Activated CD8-positive, alpha-beta T cell treated with anti-CD3 and anti-CD28 coated beads for 36 hours (primary cell): ENCODE data around the gene INS. TPM values are rescaled to one million over a fixed set of nuclear protein-coding genes. Genes with fewer than 3 reads are reported as not detected.

ENCODE experiments used
- ATAC-seq: fragments of 200-7000 bp; cut with Tn5 transposase; one replicate; pipeline ENCODE4 v1.10.0; 2021; ENCODE audit warnings: mild to moderate bottlenecking, moderate library complexity
- CTCF ChIA-PET: fragments of 350-600 bp; sonication (Branson Sonifier 250); formaldehyde crosslinking; loops from one replicate; lab custom pipeline; 2021; ENCODE audit warnings: antibody characterized with exemption; lab: Charles Lee
- POLR2A ChIA-PET: fragments of 350-600 bp; sonication (Branson Sonifier 250); formaldehyde crosslinking; loops from one replicate; lab custom pipeline; 2021; ENCODE audit warnings: antibody characterized with exemption; lab: Charles Lee
- DNase-seq: peaks from one replicate; pipeline ENCODE4 v3.0.0-alpha.2; 2020
- H3K27ac Mint-ChIP-seq: one replicate; pipeline ENCODE4 v1.8.0; 2021; ENCODE audit warnings: mild to moderate bottlenecking, mixed read lengths
- H3K27me3 Mint-ChIP-seq: one replicate; pipeline ENCODE4 v1.8.0; 2021; ENCODE audit warnings: mixed read lengths
- H3K36me3 Mint-ChIP-seq: one replicate; pipeline ENCODE4 v1.8.0; 2021; ENCODE audit warnings: low read depth, mixed read lengths
- H3K4me1 Mint-ChIP-seq: one replicate; pipeline ENCODE4 v1.8.0; 2021; ENCODE audit warnings: low read depth, mixed read lengths
- H3K4me3 Mint-ChIP-seq: one replicate; pipeline ENCODE4 v1.8.0; 2021; ENCODE audit warnings: mild to moderate bottlenecking, moderate library complexity, mixed read lengths
- H3K9me3 Mint-ChIP-seq: one replicate; pipeline ENCODE4 v1.8.0; 2021; ENCODE audit warnings: mixed read lengths
- CTCF ChIP-seq: fragments of 200-600 bp; IDR thresholded peaks from one replicate; pipeline ENCODE4 v1.8.0; 2022; ENCODE audit warnings: antibody characterized with exemption, mild to moderate bottlenecking
- intact Hi-C: fragments of 100-400 bp; cut with micrococcal nuclease; formaldehyde crosslinking; loops from one replicate; pipeline ENCODE4 v1.10.0; 2022
- total RNA-seq, 2 experiments: library from RNA; stranded (reverse); gene quantifications; one replicate each; pipeline ENCODE4 v1.2.3, GENCODE V29; 2021

Gene INS
- total RNA-seq, 2 experiments from 2014 or later: not detected

DNA sequence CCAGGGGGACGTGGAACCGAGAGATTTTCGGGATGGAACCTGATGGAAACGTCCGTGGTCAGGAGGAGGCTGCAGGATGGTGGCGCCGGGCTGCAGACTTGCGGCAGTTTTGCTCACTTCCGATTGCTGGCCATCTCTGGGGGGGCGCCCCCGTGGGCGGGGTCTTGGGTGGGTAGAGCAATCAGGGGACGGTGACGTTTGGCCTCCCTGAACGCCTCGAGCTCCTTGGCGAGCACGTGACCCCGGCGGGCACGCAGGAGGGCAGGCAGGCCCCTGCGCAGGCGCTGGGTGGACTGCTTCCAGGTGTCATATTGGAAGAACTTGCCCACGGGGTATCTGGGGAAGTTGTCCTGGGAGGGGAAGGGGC is 28.2 kb downstream of the INS start:
- POLR2A ChIA-PET: no interaction called here
- Mint-ChIP-seq H3K9me3 (no peaks in the 10 kb centered on the region), H3K36me3 (no peaks in the 10 kb centered on the region), H3K27me3 (peaks cover 50% of the 10 kb centered on the region), H3K4me1 (peaks cover 7% of the 10 kb centered on the region), H3K4me3 (no peak overlapping the region), H3K27ac (no peak overlapping the region)
- DNase-seq (no peak), ATAC-seq (no peak)
- intact Hi-C loops: no loop called here
- CTCF ChIA-PET: interaction anchor here (1.1 kb wide), 1 partner anchor 480 kb away, joined by 3 read pairs; no protein-coding TSS in a partner anchor
- no peak for TF ChIP-seq CTCF

DNA sequence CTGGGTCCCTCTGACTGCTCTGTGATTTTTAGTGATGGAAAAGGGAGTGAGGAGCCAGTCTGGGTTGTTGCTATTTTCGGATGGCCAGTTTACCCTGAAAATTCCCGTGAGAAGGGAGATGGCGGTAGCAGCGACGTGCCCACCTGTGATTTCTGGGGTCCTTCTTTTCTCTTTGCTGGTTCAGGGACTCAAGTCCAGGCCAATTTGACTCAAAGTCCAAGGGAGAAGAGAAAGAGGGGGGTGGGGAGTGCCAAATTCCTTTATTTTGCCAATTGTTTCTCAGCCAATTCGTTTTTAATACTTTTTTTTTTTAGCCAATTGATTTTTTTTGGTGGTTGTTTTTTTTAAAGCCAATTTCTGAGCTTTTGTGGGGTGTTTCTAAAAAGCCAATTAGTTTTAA is 28.8 kb downstream of the INS start:
- H3K27me3 Mint-ChIP-seq: peaks cover 47% of the 10 kb centered on the region
- ChIA-PET POLR2A (no interaction called here), CTCF (no interaction called here)
- peaks cover 2% of the 10 kb centered on the region for H3K4me1 Mint-ChIP-seq
- intact Hi-C loops: no loop called here
- no peak for TF ChIP-seq CTCF
- no peak overlapping the region for H3K4me3 Mint-ChIP-seq
- H3K27ac Mint-ChIP-seq: no peak overlapping the region
- DNase-seq (no peak), ATAC-seq (no peak)
- no peaks in the 10 kb centered on the region for H3K36me3 Mint-ChIP-seq
- H3K9me3 Mint-ChIP-seq: no peaks in the 10 kb centered on the region

- ATAC-seq (no peak), DNase-seq (no peak)
- POLR2A ChIA-PET: no interaction called here
- no peaks in the 10 kb centered on the region for H3K4me1 Mint-ChIP-seq
- H3K27me3 Mint-ChIP-seq: peaks cover 44% of the 10 kb centered on the region
- CTCF ChIA-PET: no interaction called here
- intact Hi-C loops: no loop called here
- H3K27ac Mint-ChIP-seq: no peak overlapping the region
- TF ChIP-seq CTCF: no peak
- H3K36me3 Mint-ChIP-seq: no peaks in the 10 kb centered on the region
- H3K4me3 Mint-ChIP-seq: no peak overlapping the region
- no peaks in the 10 kb centered on the region for H3K9me3 Mint-ChIP-seq
Measured at GRCh38 chr11:2131371-2132236, 29.4 kb downstream of the INS start.

DNA sequence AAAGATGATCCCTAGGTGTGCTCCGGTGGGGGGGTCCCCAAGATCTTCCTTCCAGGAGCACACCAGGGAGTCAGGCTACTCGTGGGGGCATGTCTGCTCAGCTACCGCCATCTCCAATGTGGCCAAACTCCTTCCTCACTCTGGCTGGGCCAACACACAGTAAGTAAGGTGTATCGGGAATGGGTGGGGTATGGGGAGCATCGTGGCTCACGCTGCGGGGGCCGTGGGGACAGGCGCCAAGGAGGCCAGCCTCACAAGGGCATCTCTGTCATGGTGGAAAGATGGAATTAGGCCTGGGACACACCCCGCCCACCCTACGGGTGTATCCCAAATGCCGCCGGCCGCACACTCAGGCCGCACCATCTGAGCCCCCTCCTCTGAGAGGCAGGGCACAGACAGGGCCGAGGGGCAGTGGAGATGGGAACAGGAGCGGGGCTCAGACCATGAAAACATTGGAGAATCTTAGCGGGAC is 30.1 kb downstream of the INS start:
- Mint-ChIP-seq H3K27ac (no peak overlapping the region), H3K36me3 (no peaks in the 10 kb centered on the region), H3K27me3 (peaks cover 37% of the 10 kb centered on the region), H3K4me1 (no peaks in the 10 kb centered on the region), H3K4me3 (no peak overlapping the region), H3K9me3 (no peaks in the 10 kb centered on the region)
- ChIA-PET CTCF (no interaction called here), POLR2A (no interaction called here)
- intact Hi-C loops: no loop called here
- DNase-seq: no peak
- no peak for ATAC-seq
- TF ChIP-seq CTCF: no peak

DNA sequence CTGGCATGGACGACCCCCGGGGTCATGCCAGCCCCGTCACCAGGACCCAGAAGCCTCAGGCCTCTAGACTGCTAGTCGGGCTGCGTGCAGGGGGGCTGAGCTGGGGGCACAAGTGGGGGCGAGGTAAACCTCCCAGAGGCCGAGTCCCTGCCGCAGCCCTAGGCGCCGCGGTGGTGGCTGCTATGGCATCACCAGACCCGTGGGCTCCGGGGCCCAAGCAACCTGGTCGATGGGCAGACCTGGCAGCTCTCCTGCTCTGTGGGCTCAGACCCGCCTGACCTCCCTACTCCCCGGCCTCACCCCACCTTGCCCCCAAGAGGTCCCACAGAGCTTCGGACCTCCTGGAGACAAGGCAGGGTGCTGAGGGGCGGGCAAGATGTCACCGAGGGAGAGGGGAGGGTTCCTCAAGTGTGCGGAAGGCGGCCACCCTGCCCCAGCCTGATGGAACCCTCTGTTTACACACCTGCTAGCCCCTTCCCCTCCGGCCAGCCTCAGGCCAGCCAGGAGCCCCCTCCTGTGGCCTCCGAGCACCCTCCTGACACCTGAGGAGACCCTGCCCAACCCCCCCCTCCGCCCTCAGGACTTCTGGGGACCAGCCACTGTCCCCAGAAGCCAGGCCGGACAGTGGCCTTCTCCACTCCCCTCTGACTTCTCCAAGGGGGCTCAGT is 31.2 kb downstream of the INS start:
- DNase-seq: no peak

More for the DNA sequence above, 31.2 kb downstream of the INS start:
- no peaks in the 10 kb centered on the region for H3K36me3 Mint-ChIP-seq
- intact Hi-C loops: no loop called here
- H3K4me1 Mint-ChIP-seq: no peaks in the 10 kb centered on the region
- H3K9me3 Mint-ChIP-seq: no peaks in the 10 kb centered on the region
- no peak for TF ChIP-seq CTCF
- H3K27ac Mint-ChIP-seq: no peak overlapping the region
- H3K27me3 Mint-ChIP-seq: peaks cover 31% of the 10 kb centered on the region
- ChIA-PET POLR2A (no interaction called here), CTCF (no interaction called here)
- H3K4me3 Mint-ChIP-seq: no peak overlapping the region
- no peak for ATAC-seq
